Peyer's patch (tissue), 4 donors: Measurements from ENCODE around the gene RING1.

ENCODE experiments used
- CTCF ChIP-seq, 6 experiments: fragments of 450-650 bp in 4 of 6; fragments of 200-600 bp in 2 of 6; sonication (generic) in 1 of 6; IDR thresholded peaks; one replicate each; pipeline ENCODE4 v1.5.1; 2017 to 2019; ENCODE audit warnings: antibody characterized with exemption in 6 of 6, mild to moderate bottlenecking in 3 of 6, moderate library complexity in 1 of 6
- POLR2A ChIP-seq, 2 donors: fragments of 450-650 bp; IDR thresholded peaks; one replicate each; pipeline ENCODE4 v1.5.1; 2017; ENCODE audit warnings: antibody characterized with exemption in 2 of 2, mild to moderate bottlenecking in 2 of 2, moderate library complexity in 2 of 2

DNA sequence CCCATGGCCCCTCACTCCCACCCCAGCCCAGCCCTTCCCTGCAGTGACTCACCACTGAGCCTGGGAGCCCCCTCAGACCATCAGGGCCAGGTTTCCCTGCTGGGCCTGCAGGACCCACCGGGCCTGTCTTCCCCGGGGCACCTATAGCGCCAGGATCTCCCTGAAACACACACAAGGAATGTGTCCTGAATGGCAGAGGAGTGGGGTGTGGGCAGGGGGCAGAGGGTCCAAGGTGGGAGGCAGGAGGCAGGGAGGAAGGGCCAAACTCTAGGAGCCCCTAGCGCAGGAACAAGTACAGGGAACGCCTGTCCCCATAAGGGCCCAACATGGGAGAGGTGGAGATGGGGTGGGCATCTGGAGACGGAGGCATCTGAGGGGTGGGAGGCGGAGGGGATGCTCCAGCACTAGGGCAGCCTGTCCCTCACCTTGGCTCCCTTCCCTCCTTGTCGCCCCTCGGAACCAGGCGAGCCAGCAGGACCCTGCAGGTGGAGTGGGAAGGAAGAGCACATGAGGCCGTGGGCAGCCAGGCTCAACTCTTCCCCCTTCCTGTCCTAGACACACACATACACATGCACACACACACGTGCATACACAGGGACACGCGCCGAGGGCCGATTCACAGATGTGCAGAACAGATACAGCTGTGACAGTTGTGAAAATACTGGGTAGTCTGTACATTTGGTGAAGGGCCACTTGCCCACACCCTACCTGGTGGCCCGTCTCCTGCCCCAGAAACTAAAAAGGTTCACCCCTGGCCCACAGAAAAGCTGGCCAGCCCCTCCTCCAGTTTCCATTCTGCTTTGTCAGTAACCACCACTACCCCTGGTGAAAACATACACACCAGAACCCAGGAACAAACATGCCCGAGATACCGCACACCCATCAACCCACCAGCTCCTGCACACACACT lies 40.7 kb upstream of the RING1 start:
- TF ChIP-seq CTCF (IDR thresholded peaks at IDR 0.05) (no peak), POLR2A (IDR thresholded peaks at IDR 0.05) (no peak)
